ENCODE measurements around the gene IGF2.
A peak's percentile ranks its signal among the peaks of the same experiment; 100 is the strongest.

Gene IGF2

GRCh38 chr11:2153581-2154194, 14.5 kb upstream of the IGF2 start:
- no peak for DNase-seq

- DNase-seq: peak; percentile 21
Measured at GRCh38 chr11:2151500-2152257, 12.5 kb upstream of the IGF2 start.

GRCh38 chr11:2149864-2150847, 11.0 kb upstream of the IGF2 start:
- no peak for DNase-seq

GRCh38 chr11:2149460-2149859, 10.3 kb upstream of the IGF2 start:
- DNase-seq: no peak

- no peak for DNase-seq
Measured at GRCh38 chr11:2148595-2148994, 9.4 kb upstream of the IGF2 start.

- DNase-seq: no peak
Measured at GRCh38 chr11:2147391-2147790, 8.2 kb upstream of the IGF2 start.

GRCh38 chr11:2146051-2146450, 6.9 kb upstream of the IGF2 start:
- no peak for DNase-seq

GRCh38 chr11:2144544-2145248, 5.5 kb upstream of the IGF2 start:
- no peak for DNase-seq

GRCh38 chr11:2143799-2144543, 4.8 kb upstream of the IGF2 start:
- no peak for DNase-seq

GRCh38 chr11:2143477-2143798, 4.2 kb upstream of the IGF2 start:
- no peak for DNase-seq

- DNase-seq: no peak
Measured at GRCh38 chr11:2142762-2143202, 3.6 kb upstream of the IGF2 start.

- DNase-seq: no peak
Measured at GRCh38 chr11:2142300-2142759, 3.1 kb upstream of the IGF2 start.

GRCh38 chr11:2140411-2141400, 1.5 kb upstream of the IGF2 start:
- DNase-seq: no peak

- DNase-seq: no peak
Measured at GRCh38 chr11:2139621-2140337, 590 bp upstream of the IGF2 start.

- DNase-seq: no peak
Measured at GRCh38 chr11:2138431-2139122, 612 bp downstream of the IGF2 start.

- no peak for DNase-seq
Measured at GRCh38 chr11:2138068-2138430, 1.1 kb downstream of the IGF2 start.

GRCh38 chr11:2137202-2138067, 1.8 kb downstream of the IGF2 start:
- DNase-seq: no peak

- DNase-seq: no peak
Measured at GRCh38 chr11:2136952-2137201, 2.3 kb downstream of the IGF2 start.
